Smooth muscle cell (in vitro differentiated cells): ENCODE results near the gene CTDSP2. TPM values are rescaled to one million over a fixed set of nuclear protein-coding genes. Genes with fewer than 3 reads are reported as not detected.

ENCODE experiments used
- DNase-seq: peaks from one replicate; lab custom pipeline; 2025; ENCODE audit not compliant: unreplicated experiment; lab: John Stamatoyannopoulos, UW
- H2AFZ ChIP-seq: fragments of 200-600 bp; sonication (generic); 2 replicates; pipeline ENCODE4 v1.6.0; 2016; ENCODE audit warnings: antibody characterized with exemption, low read depth, mild to moderate bottlenecking
- H3F3A ChIP-seq: fragments of 200-600 bp; sonication (generic); 2 replicates; pipeline ENCODE4 v1.6.0; 2017; ENCODE audit warnings: antibody characterized with exemption, low read depth
- H3K27ac ChIP-seq: fragments of 200-600 bp; sonication (generic); 2 replicates; pipeline ENCODE4 v1.5.1; 2016; ENCODE audit warnings: low read depth, mild to moderate bottlenecking
- H3K27me3 ChIP-seq: fragments of 200-600 bp; sonication (generic); 2 replicates; pipeline ENCODE4 v1.6.1; 2016; ENCODE audit warnings: low read depth, mild to moderate bottlenecking
- H3K36me3 ChIP-seq: fragments of 200-600 bp; sonication (generic); 2 replicates; pipeline ENCODE4 v1.5.1; 2016; ENCODE audit warnings: low read depth
- H3K4me1 ChIP-seq: fragments of 200-600 bp; sonication (generic); 2 replicates; pipeline ENCODE4 v1.5.1; 2016; ENCODE audit warnings: low read depth
- H3K4me2 ChIP-seq: fragments of 200-600 bp; sonication (generic); 2 replicates; pipeline ENCODE4 v1.6.0; 2016; ENCODE audit warnings: mild to moderate bottlenecking
- H3K4me3 ChIP-seq: fragments of 200-600 bp; sonication (generic); 2 replicates; pipeline ENCODE4 v1.5.1; 2016; ENCODE audit warnings: mild to moderate bottlenecking
- H3K79me2 ChIP-seq: fragments of 200-600 bp; sonication (generic); 2 replicates; pipeline ENCODE4 v1.6.0; 2016; ENCODE audit warnings: low read depth, mild to moderate bottlenecking
- H3K9ac ChIP-seq: fragments of 200-600 bp; sonication (generic); 2 replicates; pipeline ENCODE4 v1.6.0; 2016; ENCODE audit warnings: low read depth
- H3K9me3 ChIP-seq: fragments of 200-600 bp; sonication (generic); replicated peaks from 2 replicates; pipeline ENCODE4 v1.5.1; 2016; ENCODE audit warnings: low read depth
- H4K20me1 ChIP-seq: fragments of 200-600 bp; sonication (generic); 2 replicates; pipeline ENCODE4 v1.6.0; 2016; ENCODE audit warnings: low read depth
- CTCF ChIP-seq: fragments of 200-600 bp; sonication (generic); IDR thresholded peaks from 2 replicates; pipeline ENCODE4 v1.5.1; 2017; ENCODE audit warnings: borderline replicate concordance, mild to moderate bottlenecking, antibody characterized with exemption; ENCODE audit not compliant: insufficient read depth, poor library complexity, severe bottlenecking
- WGBS: methylation state at CpG from one replicate; pipeline ENCODE4 v1.1.7; 2016; ENCODE audit warnings: low lambda C conversion rate; 5-methylcytosine and 5-hydroxymethylcytosine counted together
- polyA plus RNA-seq: library from polyadenylated mRNA; unstranded; fragments of >200 nt; fragmentation: Nextera tagmentation; extraction: Ambion mirVana; gene quantifications from 2 replicates; pipeline ENCODE4 v1.2.1, GENCODE V29; 2016
- total RNA-seq: library from RNA; depleted of rRNA; stranded (reverse); fragments of >200 nt; gene quantifications from 2 replicates; pipeline ENCODE4 v1.2.3, GENCODE V29; 2014

The CTDSP2 gene
- total and polyA plus RNA-seq, 2 experiments from 2014 or later: 62.0 to 77.4 TPM

- WGBS: 77% methylated on average over 11 of the region's 11 CpGs
- no peak for TF ChIP-seq CTCF
- Histone ChIP-seq H3K4me2 (no peak overlapping the region), H3F3A (peaks cover 12% of the 10 kb centered on the region), H3K27ac (peak overlapping the region; percentile 99), H2AFZ (peak overlapping the region; percentile 5), H3K79me2 (no peaks in the 10 kb centered on the region), H3K36me3 (no peaks in the 10 kb centered on the region), H3K9me3 (no peaks in the 10 kb centered on the region), H3K9ac (no peak overlapping the region), H3K4me1 (peaks cover 23% of the 10 kb centered on the region), H3K4me3 (no peak overlapping the region), H4K20me1 (no peaks in the 10 kb centered on the region), H3K27me3 (no peaks in the 10 kb centered on the region)
- no peak for DNase-seq
Measured at GRCh38 chr12:57869298-57869926, 22.9 kb upstream of the CTDSP2 start.

- peak overlapping the region; percentile 33 for H3K4me2 ChIP-seq
- peaks cover 28% of the 10 kb centered on the region for H3K4me1 ChIP-seq
- H3K79me2 ChIP-seq: no peaks in the 10 kb centered on the region
- H3K9me3 ChIP-seq: no peaks in the 10 kb centered on the region
- no peaks in the 10 kb centered on the region for H3K36me3 ChIP-seq
- H3F3A ChIP-seq: peaks cover 16% of the 10 kb centered on the region
- DNase-seq: peak; percentile 24
- no peaks in the 10 kb centered on the region for H4K20me1 ChIP-seq
- H3K4me3 ChIP-seq: no peak overlapping the region
- 53% methylated on average over 11 of the region's 11 CpGs for WGBS
- H3K27me3 ChIP-seq: no peaks in the 10 kb centered on the region
- H3K9ac ChIP-seq: peak overlapping the region; percentile 20
- H3K27ac ChIP-seq: peak overlapping the region; percentile 99
- TF ChIP-seq CTCF: no peak
- peak overlapping the region; percentile 5 for H2AFZ ChIP-seq
Measured at GRCh38 chr12:57868851-57869268, 22.3 kb upstream of the CTDSP2 start.

- Histone ChIP-seq H3K27me3 (no peaks in the 10 kb centered on the region), H3K9ac (peak overlapping the region; percentile 20), H3K9me3 (no peaks in the 10 kb centered on the region), H3F3A (peaks cover 20% of the 10 kb centered on the region), H3K4me3 (no peak overlapping the region), H3K4me2 (peak overlapping the region; percentile 18), H3K79me2 (no peaks in the 10 kb centered on the region), H2AFZ (peak overlapping the region; percentile 5), H3K36me3 (no peaks in the 10 kb centered on the region), H3K4me1 (peaks cover 30% of the 10 kb centered on the region), H4K20me1 (no peaks in the 10 kb centered on the region), H3K27ac (peak overlapping the region; percentile 99)
- TF ChIP-seq CTCF: no peak
- 25% methylated on average over 3 of the region's 3 CpGs for WGBS
- DNase-seq: peak; percentile 16
Measured at GRCh38 chr12:57868221-57868620, 21.7 kb upstream of the CTDSP2 start.

- WGBS: 95% methylated on average over 3 of the region's 3 CpGs
- H4K20me1 ChIP-seq: no peaks in the 10 kb centered on the region
- H2AFZ ChIP-seq: no peak overlapping the region
Measured at GRCh38 chr12:57866308-57867019, 19.9 kb upstream of the CTDSP2 start.

More at GRCh38 chr12:57866308-57867019, 19.9 kb upstream of the CTDSP2 start:
- no peak for DNase-seq
- Histone ChIP-seq H3K9ac (no peak overlapping the region), H3F3A (peaks cover 20% of the 10 kb centered on the region), H3K4me1 (peaks cover 30% of the 10 kb centered on the region), H3K9me3 (no peaks in the 10 kb centered on the region), H3K27ac (peak overlapping the region; percentile 99), H3K4me3 (no peak overlapping the region), H3K36me3 (no peaks in the 10 kb centered on the region), H3K4me2 (no peak overlapping the region), H3K27me3 (no peaks in the 10 kb centered on the region), H3K79me2 (no peaks in the 10 kb centered on the region)
- TF ChIP-seq CTCF: no peak
